Stimulated activated CD4-positive, alpha-beta T cell treated with anti-CD3 and anti-CD28 coated beads, Interleukin-2, amount 100 ng/mL, for 48 hours (primary cell): ENCODE data around the gene WDR75.

Experiments
- DNase-seq, 2 donors: peaks; one replicate each; pipeline ENCODE4 v3.0.0-alpha.2; 2020

The WDR75 gene

GRCh38 chr2:189501487-189501886 is 60.2 kb downstream of the WDR75 start:
- DNase-seq = no peak

GRCh38 chr2:189502714-189503113 is 61.4 kb downstream of the WDR75 start:
- DNase-seq = no peak

DNA sequence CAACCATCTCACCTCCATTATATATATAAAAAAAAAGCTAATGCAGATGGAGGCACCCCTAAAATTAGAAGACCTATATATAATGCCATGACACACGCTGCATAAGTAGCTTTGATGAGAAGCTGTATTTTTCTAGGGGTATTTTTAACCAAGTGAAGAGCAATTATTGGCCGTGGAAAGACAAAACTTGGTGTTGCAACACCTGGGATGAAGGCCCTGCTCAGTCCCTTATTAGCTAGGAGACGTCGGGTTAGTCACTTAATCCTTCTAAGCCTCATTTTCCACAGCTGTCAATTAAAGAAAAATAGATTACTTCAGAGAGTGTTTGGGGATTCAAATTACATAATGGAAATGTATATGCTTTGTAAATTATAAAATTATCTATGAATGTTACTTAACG is 63.0 kb downstream of the WDR75 start:
- no peak for DNase-seq

DNA sequence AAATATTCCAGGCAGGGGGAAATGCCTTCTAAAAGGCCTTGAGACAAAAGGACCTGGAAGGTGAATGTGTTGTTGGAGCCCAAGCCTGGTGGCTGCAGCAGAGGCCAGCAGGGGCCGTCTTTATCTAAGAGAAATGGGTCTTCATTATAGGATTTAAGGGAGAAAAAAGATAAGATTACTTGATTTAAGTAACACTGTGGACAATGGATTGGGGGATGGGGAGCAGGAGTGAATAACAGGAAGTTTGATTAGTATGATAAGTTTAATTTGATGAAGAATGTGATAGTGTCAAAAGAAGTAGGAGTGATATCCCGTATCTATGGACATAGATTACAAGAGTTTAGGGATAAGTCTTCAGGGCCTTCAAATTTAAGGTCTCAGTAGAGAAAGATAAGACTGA is 64.2 kb downstream of the WDR75 start:
- DNase-seq = no peak

DNA sequence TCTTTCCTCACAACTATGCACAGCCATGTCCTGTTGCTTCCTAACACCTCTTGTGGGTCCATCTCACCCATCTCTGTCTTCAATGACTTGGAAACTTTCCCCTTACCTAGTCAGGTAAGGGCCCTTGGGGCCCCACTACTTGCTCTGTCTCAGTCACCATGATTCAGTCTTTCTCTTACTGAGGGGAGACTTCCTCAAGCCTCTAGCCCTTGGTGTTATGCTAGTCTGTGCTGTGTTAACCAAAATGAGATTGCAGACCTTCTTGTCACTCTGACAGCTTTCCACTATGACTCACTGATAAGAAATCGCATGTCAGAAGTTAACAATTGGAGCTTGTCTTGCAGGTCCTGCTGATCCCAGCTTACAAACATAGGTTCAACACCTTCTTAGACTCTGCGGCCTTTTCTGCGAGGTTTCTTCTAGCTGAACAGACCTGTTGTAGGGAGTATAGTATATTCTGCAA is 65.3 kb downstream of the WDR75 start:
- no peak for DNase-seq

GRCh38 chr2:189511210-189511959 is 70.1 kb downstream of the WDR75 start:
- DNase-seq = no peak

DNA sequence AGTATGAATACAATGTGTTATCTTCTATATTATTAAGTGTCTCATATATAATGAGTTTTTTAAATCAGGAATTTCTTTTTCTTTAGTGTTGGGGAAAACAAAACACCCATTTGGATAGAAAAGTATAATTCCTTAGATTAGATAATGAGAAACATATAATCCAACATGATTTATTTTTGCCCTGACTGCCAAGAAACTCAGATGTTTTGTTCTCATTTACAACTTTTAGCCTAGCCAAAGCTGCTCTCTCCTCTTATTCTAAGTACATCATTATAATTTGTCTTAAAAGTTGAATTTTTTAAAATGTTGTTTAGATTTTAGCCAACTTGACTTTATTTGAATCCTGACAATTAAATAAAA is 70.7 kb downstream of the WDR75 start:
- no peak for DNase-seq

- no peak for DNase-seq
These were observed 71.6 kb downstream of the WDR75 start for GRCh38 chr2:189512879-189513278.

DNA sequence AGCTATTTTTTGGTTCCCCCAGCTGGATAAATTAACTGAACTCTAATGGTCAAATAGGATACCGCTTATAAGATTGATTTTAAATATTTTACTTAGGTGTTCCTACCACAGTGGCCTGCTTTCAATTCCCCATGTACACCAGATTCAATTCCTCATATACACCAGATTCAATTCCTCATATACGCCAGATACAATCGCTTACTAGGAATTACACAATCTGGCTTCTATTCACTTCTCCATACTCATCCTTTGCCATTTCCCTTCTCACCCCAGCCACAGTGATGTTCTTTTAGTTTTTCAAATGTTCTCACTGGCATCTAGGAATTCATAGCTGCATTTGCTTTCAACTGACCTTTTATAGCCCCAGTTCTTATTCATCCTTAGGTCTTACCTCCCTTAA is 72.8 kb downstream of the WDR75 start:
- no peak for DNase-seq

GRCh38 chr2:189515264-189515663 is 74.0 kb downstream of the WDR75 start:
- no peak for DNase-seq

- DNase-seq = no peak
These were observed 75.3 kb downstream of the WDR75 start for GRCh38 chr2:189516546-189516945.

GRCh38 chr2:189517847-189518535 is 76.7 kb downstream of the WDR75 start:
- DNase-seq = no peak

DNA sequence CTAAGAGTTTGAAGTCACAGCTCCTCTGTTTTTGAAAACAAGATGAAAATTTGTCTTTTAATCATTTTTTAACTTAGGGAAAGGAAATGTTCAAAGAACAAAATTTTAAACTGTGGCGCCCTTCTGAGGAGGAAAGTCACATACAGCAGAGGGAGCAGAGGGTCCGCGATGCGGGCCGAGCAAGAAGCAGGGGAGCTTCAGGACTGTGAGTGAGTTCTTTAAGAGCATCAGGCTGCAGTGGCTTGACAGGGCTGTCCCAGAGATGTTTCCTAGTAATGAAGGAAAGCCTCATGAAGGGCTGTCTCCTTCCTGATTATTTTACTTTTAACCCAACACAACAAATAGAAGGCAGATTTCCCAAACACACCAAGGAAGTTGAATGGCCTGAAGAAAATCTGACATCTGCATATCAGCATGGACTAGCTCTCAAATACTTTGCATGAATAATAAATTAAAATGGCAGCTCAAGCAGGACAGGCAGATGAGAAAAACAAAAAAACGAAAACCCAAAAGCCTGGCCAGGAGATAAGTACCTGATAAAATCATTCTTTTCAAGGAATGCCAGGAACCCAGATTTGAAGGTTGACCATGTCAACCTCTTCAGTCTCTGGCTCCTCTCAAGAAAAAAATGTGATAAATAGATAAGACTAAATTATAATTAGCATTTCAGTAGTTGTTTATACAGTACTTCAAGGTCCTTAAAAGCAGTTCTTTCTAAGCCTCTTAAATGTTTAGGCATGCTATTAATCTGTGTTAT is 78.5 kb downstream of the WDR75 start:
- no peak for DNase-seq

GRCh38 chr2:189521699-189522434 is 80.6 kb downstream of the WDR75 start:
- DNase-seq = no peak

DNA sequence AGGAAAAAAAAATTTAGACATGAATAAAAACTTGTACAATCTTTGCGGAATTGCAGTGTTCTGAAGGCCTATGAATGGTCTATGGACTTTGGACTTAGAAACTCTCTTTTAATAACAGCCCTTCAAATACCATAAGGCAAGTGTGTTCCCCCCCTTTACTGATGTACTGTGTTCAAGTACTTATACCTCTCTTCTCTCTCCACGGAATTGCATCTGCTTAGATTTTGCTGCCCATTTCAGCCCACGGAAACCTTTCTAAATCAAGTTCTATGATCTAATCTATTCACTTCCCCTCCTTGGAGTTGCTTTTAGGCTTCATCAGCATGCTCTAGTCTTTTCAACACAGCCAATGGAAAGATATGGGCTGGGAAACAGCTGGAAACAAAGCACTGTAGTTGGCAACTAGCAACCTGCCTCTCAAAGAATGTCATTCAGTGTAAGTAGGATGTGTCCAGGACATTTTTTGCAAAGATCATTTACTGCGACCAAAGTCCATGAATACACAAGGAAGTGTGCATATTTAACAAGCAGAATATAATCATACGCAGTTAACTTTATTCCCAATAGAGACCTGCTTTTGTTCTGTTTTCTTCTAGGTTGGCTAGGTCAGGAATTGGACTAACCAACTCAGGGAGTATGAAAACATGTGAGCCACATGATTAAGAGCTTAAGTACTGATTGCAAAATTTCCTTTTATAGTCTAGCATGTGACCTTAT is 81.3 kb downstream of the WDR75 start:
- no peak for DNase-seq

GRCh38 chr2:189524746-189525145 is 83.5 kb downstream of the WDR75 start:
- DNase-seq = no peak
